ENCODE data around the gene NLGN4Y.

The NLGN4Y gene

DNA sequence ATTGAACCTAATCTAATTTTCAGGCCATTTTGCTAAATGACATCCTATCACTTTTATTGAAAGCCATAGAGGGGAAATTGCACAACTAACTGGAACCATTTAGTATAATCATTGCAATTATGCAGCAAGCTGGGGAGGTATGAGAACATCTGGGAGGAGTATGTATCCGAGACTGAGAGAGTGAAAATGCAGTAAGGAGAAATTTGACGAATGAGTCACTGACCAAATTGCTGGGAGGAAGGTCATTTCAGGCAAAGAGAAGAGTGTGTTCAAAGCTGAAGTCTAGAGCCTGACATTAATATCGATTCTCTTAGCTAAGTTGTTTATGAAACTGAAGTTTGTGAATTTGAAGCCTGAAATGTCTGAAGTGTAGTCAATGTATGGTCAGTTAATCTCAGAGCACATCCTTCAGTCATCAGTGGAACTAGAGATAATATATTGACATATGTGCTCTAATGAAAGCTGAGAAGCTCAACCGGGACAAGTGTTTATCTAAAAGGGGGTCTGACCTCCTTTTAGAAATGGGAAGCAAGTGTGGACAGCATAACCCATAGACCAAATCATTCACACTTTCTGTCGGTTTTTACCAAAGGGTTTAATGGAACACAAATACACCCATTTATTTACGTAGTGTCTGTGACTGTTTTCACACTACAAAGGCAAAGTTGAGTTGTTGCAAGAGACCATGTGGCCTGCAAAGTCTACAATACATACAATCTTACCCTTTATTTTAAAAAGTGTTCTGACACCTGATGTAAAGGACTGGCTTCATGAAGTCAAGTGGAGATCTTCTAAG is 120.0 kb downstream of the NLGN4Y start:
- DNase-seq, result peak; percentile 79

DNA sequence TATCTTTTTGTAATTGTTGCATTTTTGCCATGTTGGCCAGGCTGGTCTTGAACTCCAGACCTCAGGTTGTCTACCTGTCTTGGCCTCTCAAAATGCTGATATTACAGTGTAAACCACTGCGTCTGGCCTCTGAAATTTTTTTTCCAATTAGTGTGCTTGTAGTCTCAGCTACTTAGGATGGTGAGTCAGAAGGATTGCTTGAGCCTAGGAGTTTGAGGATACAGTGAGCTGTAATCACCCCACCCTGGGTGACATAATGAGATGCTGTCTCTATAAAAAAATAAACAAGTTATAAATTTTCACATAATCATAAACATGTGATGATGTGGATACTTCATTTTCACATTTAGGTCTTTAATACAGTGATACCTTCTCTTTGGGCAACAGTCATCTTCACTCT is 154.9 kb downstream of the NLGN4Y start:
- DNase-seq, result peak; percentile 21

DNA sequence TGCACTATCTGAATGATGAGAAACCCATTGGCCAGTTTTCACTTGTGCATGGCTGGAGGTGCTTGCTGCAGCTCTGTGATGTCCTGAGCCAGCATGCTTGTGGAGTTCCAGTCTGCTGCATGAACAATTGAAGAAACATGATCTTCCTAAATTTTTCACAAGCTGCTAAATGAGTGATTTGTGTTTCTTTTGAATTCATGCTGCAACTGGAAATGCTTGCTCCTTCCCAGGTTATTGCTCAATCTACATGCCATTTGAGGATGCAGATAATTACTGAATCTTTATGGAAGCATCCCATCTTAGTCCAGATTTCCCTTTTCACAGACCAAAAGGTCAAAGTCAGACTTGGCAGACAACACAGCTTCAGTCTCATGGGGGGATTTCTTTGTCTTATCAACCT is 170.2 kb downstream of the NLGN4Y start:
- DNase-seq, result no peak

DNA sequence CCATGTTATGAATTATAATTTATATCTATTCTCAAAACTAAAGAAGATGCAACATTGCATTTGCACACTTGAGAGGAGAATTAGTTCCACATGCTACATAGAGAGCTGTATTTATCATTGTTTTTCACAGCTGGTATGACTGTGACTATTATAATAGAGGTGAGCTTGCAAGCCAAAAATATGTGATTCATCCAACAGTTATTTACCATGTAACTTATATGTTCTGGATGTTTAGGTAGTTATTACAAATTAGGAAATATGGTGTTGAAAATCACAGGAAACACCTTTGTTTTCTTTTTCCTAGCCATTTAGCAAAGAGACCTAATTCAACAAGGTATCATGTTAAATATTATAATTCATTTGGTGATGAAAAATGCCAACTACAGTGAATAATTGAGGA is 183.8 kb downstream of the NLGN4Y start:
- DNase-seq, result no peak

DNA sequence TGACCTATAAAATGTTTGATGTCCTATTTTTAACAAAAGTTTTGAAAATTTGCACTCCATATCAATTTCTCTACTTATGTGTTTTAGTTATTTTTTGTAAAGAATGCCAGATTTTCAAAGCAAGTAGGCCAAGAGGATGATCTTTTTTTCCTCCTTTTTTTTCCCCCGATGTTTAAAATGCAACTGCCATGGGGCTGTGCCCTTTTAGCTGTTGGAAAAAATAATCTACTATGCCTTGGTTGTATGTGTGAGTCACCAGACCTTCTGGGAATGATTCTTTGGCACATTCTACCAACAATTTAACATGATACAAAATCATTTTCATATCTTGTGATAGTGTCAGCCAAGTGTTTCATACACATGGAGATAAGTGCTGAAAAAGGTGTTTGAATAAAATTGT is 217.3 kb downstream of the NLGN4Y start:
- DNase-seq, result peak; percentile 36

DNA sequence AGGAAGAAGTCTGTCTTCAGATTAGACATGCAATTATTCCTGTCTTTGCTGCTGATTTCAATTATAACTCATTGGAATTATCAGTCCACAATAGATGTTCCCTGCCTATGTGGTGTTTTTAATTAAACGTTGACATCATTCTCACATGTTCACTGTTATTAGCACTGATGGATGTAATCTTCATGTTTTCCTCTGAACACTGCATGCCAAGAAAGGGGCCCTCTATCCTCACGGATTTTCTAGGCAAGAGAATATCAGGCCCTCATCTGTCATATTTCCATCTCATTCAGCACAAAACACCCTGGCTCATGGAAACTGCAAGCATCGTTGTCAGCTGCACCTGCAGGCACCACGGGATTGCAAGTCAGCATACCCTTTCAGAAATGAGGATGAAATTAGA is 224.0 kb downstream of the NLGN4Y start:
- DNase-seq, result no peak

DNA sequence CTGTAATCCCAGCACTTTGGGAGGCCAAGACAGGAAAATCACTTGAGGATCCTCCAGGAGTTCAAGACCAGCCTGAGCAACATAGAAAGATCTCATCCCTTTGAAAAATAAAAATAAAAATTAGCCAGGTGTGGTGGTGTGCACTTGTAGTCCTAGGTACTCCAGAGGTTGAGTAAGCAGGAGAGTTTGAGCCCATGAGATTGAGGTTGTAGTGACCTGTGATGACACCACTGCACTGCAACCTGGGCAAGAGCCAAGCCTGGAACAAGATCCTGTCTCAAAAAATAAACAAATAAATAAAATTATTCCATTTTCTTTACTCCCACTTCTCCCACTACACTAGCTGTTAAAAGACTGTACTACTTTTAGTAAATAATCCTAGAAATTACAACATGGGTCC is 231.2 kb downstream of the NLGN4Y start:
- DNase-seq, result no peak

DNA sequence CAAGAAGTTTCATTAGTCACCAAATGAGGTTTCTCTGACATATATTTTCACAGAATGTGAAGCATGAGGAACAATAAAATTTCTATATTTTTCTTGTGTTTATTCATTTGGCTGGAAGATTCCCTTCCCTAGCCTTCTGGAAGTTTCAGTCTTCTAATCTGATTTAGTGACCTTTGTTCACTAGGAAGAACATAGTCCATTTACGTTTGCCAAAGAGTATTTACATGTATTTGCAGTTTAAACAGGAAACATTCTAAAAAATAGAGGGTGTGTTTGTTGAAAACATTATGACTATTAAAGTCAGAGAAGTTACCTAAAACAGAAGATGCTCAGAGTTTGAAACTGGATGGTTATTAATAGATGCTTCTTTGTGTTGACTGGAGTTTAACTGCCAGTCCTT is 238.6 kb downstream of the NLGN4Y start:
- DNase-seq, result peak; percentile 11

DNA sequence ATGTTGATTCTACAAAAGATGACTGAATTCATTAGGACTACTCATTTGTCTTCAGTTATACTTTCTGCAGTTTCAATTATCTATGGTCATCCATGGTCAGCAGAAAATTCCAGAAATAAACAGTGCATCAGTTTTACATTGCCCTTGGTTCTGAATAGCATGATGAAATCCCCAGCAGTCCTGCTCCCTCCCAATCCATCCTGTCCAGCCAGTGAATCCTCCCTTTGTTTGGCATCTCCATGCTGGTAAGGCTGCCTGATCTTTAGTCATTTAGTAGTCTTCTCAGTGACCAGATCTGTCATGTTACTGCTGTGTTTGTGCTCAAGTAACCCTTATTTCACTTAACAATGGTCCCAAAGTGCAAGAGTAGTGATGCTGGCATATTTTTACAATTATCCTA is 239.3 kb downstream of the NLGN4Y start:
- DNase-seq, result no peak

DNA sequence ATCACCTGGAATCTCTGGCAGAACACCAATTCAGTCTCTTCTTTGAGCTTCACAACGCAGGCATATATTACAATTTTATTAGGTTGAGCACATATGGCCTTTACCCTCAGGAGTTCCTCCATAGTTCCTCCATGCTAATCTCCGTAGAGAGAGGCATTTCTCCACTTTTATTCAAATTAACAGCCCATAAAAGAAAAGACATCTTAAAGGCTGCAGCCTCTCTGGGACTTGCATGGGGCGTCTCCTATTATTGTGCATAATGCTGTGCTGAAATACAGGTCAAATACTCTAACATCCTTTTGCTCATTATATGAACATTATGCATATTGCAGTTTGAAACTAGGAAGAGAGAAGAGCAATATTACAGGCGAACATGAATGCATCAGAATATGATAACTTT is 253.9 kb downstream of the NLGN4Y start:
- DNase-seq, result no peak

DNA sequence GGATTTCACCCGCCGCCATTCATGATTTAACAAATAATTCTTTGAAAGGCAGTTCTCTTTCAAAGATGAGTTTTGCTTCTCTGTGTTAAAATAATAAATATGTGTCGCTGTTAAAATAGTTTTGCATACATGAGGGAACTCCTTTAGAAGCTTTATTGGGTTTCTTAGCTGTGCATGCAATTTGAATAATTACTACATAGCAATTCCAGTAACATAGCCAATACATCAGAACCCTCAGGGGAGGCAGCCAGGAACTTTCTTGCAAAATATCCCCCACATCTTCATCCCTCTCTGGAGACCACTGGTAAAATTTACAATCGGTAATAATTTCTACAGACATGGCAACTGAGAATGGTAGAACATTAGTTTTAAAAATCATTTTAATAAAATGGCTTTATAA is 268.8 kb downstream of the NLGN4Y start:
- DNase-seq, result no peak

DNA sequence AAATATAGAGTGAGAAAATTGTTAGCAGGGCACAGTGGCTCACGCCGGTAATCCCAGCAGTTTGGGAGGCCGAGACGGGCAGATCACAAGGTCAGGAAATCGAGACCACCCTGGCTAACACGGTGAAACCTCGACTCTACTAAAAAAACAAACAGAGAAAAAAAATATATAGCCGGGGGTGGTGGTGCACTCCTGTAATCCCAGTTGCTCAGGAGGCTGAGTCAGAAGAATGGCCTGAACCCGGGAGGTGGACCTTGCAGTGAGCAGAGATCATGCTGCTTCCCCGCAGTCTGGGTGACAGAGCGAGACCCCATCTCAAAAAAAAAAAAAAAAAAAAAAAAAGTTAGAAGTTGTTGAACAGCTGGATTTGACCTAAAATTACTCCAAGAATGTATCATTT is 269.3 kb downstream of the NLGN4Y start:
- DNase-seq, result peak; percentile 54

DNA sequence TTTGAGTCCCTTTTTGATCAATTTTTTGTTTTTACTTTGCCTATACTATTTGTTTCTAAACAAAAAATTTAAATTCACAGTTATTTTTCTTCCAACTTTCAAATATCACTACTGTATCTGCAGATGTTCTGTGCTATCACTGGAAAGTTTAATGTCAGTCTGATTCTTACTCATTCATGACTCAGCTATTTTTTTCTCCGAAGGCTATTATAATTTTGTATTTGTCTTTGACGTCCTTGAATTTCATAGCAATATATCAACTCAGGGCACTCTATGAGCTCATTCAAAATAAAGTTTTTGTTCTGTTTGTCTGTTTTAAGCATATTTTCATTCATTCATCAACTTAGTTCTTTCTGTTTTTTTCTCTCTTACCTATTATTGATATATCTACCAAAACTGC is 273.7 kb downstream of the NLGN4Y start:
- DNase-seq, result peak; percentile 48

DNA sequence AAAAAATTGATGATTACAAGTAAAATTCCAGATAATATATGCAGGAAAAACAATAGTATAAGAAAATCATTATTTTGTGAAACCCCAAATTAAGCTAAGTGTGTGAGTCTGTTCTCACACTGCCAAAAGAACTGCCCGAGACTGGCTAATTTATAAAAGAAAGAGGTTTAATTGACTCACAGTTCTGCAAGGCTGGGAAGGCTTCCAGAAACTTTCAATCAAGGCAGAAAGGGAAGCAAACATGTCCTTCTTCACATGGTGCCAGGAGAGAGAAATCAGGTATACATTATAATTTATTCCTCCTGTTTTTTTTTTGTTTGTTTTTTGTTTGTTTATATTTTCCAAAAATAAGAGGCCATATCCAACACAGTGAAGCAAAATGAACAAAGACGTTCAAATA is 276.8 kb downstream of the NLGN4Y start:
- no peak for DNase-seq

DNA sequence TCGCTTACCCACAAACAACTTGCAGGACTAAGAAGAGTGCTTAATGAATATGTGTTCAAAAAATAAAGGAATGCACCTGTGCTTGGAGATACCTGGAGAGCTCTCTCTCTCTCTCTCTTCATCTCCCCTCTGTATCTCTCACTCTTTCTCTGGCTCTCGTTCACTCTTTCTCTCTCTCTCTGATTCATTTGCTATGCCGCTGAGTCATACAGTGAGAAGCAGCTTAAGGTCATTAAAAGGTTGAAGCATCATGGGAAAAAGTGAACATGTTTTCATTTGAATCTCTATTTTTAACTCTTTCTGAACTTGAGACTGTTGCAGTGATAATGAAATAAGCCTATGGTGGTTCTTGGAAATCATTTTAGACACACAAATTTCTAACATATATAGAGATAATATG is 277.8 kb downstream of the NLGN4Y start:
- peak; percentile 83 for DNase-seq

DNA sequence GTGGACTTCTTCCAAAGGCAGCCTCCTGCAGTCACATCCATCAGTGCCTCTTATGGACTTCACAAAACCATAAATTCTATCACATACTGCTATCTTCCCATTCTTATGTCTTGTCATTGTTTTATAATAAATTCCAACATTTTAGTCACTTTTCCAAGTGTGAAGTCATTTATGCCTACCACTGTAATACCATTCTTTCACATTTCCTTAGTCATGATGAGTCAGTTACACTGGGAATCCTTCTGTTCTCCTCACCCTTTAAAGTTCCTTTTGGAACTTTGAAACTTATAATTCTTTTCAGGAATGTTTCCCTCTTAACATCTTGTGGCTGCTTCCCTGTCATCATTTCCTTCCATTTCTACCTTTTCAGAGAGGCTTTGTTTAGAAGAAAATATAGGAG is 279.7 kb downstream of the NLGN4Y start:
- peak; percentile 87 for DNase-seq

DNA sequence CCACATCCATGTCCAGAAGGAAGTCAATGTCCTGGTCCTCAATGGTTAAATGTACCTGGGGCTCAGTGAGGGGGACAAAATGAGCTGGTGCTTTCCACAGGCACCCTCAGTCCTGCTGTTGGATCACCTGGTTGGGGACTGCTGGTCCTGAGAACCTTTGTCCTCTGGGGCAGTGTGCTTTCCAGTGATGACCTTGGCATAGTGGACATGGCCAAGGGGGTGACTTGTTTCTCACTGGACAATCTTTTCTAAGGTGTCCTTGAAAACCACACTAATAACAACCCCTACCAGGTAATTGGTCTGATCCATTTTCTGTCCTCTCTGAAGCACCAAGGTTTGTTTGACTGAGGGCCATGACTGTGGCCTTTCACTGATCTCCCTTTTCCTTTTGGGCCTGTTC is 294.1 kb downstream of the NLGN4Y start:
- DNase-seq, result no peak

DNA sequence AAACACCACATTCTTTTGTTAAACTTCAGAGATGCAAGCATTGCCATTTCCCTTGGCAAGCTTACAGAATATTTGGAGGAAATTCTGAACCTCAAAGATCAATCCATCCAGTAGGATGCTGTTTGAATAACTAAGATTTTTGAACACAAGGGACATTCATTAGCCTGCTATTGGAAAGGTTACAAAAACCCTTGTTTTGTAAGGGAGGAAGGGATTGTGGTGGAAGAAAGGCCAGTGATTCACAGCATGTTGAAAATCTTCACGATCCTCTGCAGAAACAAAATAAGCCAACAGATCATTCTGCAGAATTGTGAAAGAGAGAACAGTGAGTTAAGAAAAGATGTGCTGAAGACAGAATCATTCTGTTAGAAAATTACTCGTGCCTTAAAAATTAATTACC is 297.9 kb downstream of the NLGN4Y start:
- peak; percentile 79 for DNase-seq

DNA sequence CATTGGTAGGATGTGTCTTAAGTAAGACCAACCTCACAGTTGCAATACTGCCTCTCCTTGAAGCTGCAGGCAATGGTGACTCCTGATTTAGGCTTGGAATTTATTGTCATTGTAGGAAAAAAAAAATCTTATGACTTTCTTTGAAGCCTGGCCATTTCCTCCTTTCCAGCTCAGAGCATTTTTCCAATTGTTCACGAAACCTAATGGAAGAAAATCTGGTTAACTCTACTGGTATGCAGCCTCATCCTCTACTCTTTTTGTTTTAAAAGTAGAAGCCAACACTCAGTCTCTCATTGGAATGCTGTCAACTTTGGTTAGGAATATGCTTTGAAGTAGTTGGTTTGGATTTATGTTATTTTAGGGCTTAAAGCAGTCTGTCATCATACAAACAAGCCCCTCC is 298.6 kb downstream of the NLGN4Y start:
- DNase-seq, result peak; percentile 80

DNA sequence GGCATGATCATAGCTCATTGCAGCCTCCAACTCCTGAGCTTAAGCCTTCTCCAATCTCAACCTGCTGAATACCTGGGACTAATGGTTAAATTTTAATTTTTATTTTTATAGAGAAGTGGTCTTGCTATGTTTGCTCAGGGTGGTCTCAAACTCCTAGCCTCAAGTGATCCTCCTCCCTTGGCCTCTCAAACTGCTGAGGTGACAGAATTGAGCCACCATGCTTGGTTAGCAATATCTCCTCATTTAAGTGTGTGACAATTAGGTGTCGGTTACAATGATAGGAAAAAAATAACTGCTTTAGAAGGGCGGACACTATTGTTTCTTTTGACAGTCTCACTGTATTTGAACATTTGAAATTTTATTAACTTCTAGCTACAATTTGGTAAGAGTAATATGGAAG is 300.3 kb downstream of the NLGN4Y start:
- DNase-seq, result no peak

DNA sequence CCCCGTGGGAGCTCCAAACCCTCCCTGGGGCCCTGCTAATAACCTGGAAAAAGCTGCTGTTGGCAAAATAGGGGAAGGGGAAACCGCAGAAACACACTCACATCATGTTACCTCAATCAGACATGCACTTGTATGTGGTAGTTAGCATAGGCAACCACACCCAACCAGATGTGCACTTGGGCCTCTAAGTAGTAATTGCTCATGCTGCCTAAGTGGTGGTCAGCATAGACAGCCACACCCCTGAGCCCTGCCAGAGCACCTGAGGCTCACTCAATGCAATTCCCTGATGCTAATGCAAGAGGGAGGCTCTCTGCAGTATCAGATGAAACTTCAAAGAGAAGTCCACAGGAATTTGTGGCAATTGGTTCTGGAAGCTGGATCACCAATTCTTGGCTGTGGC is 301.4 kb downstream of the NLGN4Y start:
- no peak for DNase-seq

DNA sequence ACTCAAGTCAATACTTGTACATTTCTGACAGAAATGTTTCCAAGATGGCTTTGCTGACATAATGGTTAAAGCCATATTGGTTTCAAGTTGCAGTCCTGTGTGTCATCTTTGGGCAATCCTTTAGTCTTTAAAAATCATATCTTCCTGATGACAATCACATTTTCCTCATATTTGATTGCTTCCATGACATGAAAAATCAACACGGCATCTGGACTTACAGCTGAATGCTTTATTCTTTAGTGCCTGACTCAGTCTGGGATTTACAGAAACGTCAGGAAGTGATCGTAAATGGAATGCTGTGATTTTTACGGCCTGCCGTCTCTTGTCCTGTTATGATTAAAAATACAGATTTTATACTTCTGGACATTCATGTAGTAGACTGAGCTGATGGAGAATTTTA is 304.2 kb downstream of the NLGN4Y start:
- peak; percentile 93 for DNase-seq

DNA sequence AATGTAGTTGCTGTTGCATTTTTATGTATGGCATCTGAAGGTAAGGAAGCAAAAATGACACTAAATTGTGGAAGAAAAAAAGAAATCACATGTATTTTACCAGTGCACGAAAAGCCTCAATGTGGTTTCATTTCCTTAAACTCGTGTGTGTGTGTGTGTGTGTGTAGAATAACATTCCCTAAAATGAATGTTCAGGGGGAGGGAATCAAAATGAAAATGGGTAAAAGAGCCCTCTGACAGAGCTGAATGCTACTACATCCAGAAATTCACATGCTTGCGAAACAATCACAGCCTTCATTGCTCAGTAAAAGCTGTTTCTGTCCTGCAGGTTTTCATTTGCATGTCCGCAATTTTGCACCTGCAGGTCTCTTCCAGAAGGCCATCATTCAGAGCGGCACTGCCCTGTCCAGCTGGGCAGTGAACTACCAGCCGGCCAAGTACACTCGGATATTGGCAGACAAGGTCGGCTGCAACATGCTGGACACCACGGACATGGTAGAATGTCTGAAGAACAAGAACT is 305.1 kb downstream of the NLGN4Y start:
- peak; percentile 68 for DNase-seq

DNA sequence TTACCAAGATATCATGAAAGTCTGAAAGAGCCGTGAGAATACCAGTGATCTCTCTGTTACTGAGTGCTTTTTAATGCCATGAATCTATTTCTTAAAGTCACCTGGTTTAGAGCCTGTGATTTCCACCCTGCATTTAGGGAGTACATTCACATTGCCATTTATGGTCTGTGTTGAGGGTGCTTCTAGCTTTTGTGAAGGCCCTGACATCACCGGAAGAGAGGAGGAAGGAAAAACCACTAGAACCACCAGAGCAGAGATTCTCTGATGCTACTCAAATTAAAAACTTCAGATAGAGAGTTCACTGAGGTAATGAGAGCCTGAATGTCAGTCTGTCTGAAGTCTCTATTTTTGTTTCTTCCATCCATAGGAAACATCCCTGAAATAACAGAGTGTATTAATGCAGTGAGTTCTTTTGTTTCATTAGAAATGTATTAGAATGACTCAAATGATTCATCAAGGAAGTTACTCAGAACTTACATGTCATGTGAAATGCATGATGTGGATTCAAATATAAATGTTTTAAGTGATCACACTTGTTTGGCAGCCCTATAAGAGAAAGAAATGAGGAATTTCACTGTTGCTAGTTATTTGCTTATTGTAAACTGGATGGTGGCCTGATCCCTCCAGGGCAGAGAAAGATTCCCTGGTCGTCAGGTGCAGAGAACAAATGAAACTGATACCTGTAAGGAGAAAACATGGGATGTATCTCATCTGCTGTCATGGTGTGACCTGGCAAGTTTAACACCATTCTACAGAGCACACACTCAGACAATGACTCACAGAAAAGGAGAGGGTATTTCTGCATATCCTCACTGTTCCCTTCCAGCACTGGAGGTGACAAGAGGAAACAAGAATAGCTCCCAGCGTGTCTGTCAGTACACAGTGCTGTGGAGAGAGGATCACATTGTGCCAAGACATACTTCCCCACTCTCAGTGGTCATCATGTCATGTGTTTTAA is 310.1 kb downstream of the NLGN4Y start:
- peak; percentile 89 for DNase-seq
